ENCODE results near the gene FABP2.

FABP2 gene

GRCh38 chr4:119300101-119300978 is 21.6 kb downstream of the FABP2 start:
- TF ChIP-seq REST (IDR thresholded peaks at IDR 0.05; ENCODE audit: insufficient read depth in 1 of 2, low read depth in 2 of 2, low read length in 2 of 2) (no peak), POLR2AphosphoS5 (IDR thresholded peaks at IDR 0.05; ENCODE audit: low read depth, low read length) (peak; percentile 61), FOXP2 (optimal IDR thresholded peaks at IDR 0.05; ENCODE audit: borderline replicate concordance, extremely low read depth, extremely low read length, insufficient read depth) (peak; percentile 53), TAF1 (IDR thresholded peaks at IDR 0.05; ENCODE audit: borderline replicate concordance, insufficient read depth, low read length) (peak; percentile 78; the same call in 1 of the 2 replicates)

DNA sequence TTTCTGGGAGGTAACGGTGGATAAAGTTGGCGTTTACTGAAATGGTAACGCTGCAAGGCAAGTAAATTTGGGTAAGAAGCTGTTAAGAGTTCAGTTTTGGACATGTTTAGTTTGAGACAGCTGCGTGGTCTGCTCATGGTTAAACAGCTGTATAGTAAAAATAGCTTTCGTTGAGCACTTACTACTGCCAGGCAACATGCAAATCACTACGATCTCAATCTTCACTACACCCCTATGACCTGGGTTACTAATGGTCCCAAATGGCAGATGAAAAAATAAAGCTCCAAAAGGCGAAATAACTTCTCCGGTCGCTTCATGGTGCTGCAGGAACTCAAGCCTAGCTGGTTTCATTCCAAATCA is 22.2 kb downstream of the FABP2 start:
- no peak for TF ChIP-seq SIN3A (IDR thresholded peaks at IDR 0.05; ENCODE audit: borderline replicate concordance, insufficient read depth, low read length)
- no peak for TF ChIP-seq REST (IDR thresholded peaks at IDR 0.05; ENCODE audit: insufficient read depth in 1 of 2, low read depth in 2 of 2, low read length in 2 of 2)
- TF ChIP-seq TAF1 (IDR thresholded peaks at IDR 0.05; ENCODE audit: borderline replicate concordance, insufficient read depth, low read length) = no peak
- no peak for TF ChIP-seq FOXP2 (optimal IDR thresholded peaks at IDR 0.05; ENCODE audit: borderline replicate concordance, extremely low read depth, extremely low read length, insufficient read depth)
- TF ChIP-seq POLR2AphosphoS5 (IDR thresholded peaks at IDR 0.05; ENCODE audit: low read depth, low read length) = no peak

DNA sequence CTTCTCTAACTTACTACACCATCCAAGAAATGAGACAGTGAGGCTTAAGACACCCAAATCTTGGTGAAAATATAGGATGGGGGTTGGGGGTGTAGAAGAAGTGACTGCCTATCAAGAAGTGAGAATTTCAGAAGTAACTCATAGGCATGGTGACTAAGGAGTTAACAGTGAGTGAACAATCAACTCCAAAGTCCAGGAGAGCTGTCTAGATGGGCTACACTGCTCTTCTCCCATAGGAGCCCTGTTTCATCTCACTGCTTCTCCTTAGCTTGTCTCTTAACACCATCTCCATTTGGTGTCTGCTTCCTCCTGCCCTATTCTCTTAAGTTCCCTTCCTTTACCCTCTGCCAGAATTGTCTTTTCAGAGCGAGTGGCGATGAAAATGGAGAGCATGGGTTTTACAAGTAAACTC is 22.7 kb downstream of the FABP2 start:
- no peak for TF ChIP-seq SIN3A (IDR thresholded peaks at IDR 0.05; ENCODE audit: borderline replicate concordance, insufficient read depth, low read length)
- no peak for TF ChIP-seq POLR2AphosphoS5 (IDR thresholded peaks at IDR 0.05; ENCODE audit: low read depth, low read length)
- no peak for TF ChIP-seq REST (IDR thresholded peaks at IDR 0.05; ENCODE audit: insufficient read depth in 1 of 2, low read depth in 2 of 2, low read length in 2 of 2)
- TF ChIP-seq FOXP2 (optimal IDR thresholded peaks at IDR 0.05; ENCODE audit: borderline replicate concordance, extremely low read depth, extremely low read length, insufficient read depth) = no peak
- TF ChIP-seq TAF1 (IDR thresholded peaks at IDR 0.05; ENCODE audit: borderline replicate concordance, insufficient read depth, low read length) = no peak

DNA sequence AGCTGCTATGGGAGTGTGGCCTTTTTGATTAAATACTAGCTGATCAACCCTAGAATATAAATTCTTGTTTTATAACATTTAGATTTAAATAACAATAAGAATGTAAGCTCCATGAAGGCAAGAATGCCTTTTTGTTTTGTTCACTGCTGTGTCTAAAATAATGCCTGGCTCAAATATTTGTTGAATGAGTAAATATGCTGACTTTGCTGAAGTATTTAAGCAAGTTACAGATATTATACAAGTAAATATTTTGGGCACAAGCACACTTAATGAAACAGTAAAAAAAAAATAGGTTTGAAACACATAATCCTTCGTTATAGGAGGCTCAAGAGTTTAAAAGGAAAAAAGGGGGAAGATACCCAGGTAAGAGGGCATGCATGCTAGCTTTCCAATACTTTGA is 24.1 kb downstream of the FABP2 start:
- no peak for TF ChIP-seq TAF1 (IDR thresholded peaks at IDR 0.05; ENCODE audit: borderline replicate concordance, insufficient read depth, low read length)
- no peak for TF ChIP-seq FOXP2 (optimal IDR thresholded peaks at IDR 0.05; ENCODE audit: borderline replicate concordance, extremely low read depth, extremely low read length, insufficient read depth)

GRCh38 chr4:119296356-119296755 is 25.6 kb downstream of the FABP2 start:
- TF ChIP-seq POLR2AphosphoS5 (IDR thresholded peaks at IDR 0.05; ENCODE audit: low read depth, low read length) = no peak; the same call in 1 of the 2 replicates
- TF ChIP-seq TAF1 (IDR thresholded peaks at IDR 0.05; ENCODE audit: borderline replicate concordance, insufficient read depth, low read length) = no peak
- TF ChIP-seq REST (IDR thresholded peaks at IDR 0.05; ENCODE audit: insufficient read depth in 1 of 2, low read depth in 2 of 2, low read length in 2 of 2) = no peak
- TF ChIP-seq SIN3A (IDR thresholded peaks at IDR 0.05; ENCODE audit: borderline replicate concordance, insufficient read depth, low read length) = no peak
- no peak for TF ChIP-seq FOXP2 (optimal IDR thresholded peaks at IDR 0.05; ENCODE audit: borderline replicate concordance, extremely low read depth, extremely low read length, insufficient read depth)
